ENCODE measurements around the gene SLC6A13. TPM values are rescaled to one million over a fixed set of nuclear protein-coding genes. Genes with fewer than 3 reads are reported as not detected.

SLC6A13 gene
- 0.16 to 0.47 TPM (median 0.24 TPM) in 5 replicates for total RNA-seq (2022; extraction: Qiagen RNA extraction)

GRCh38 chr12:262817-263216 lies at the start of gene SLC6A13:
Gene SLC6A13 (minus strand): TSS chr12:262836. CDS start chr12:260052, 2,784 bp downstream.

DNA sequence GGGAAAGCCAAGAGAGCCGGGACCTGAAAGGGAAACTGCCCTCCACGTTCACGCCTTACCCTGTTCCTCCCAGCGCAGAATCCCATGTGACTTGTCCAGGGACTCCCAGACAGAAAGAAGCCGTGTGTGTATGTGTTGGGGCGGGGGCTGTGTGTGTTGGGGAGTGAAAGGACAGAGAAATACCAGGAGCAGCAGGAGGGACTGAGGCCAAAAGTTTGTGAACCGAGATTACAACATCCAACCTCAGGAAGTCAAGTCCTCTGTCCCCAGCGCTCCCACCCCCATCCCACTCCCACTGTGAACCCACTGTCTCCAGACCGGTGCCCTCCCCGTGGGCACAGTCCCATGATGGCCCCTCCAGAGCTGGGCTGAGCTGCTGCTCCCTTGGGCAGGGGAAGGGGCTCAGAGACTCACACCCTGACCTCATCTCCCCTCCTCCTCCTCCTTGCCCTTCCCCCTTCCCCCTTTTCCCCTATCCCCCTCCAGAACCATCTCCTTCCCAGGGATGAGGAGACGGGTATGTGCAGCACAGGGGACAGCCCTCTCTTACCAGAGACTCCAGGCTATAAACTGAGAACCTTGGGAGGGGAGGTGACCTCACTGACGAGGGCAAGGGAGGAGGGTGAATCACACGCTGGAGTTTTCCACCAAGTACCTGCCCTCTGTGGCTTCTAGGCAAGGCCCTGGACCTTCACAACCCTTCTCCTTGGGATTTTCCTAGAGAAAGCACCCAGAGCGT lies 48.5 kb downstream of the SLC6A13 start, which contains the start of gene SLC6A12:
Gene SLC6A12 (minus strand): TSS at position 155 of the 739 bp plus-strand sequence. CDS start 4,171 bp downstream, outside the sequence.

Other genes starting within 250 kb of the SLC6A13 start
- gene IQSEC3, start 196.1 kb downstream of the SLC6A13 start, total RNA-seq (2022; extraction: Qiagen RNA extraction), result 0.01 to 0.11 TPM (median 0.02 TPM) in 5 replicates
- gene SLC6A12, start 48.7 kb downstream of the SLC6A13 start, total RNA-seq (2022; extraction: Qiagen RNA extraction), result 0.99 to 1.5 TPM (median 1.2 TPM) in 5 replicates
- gene KDM5A, start 126.5 kb upstream of the SLC6A13 start, total RNA-seq (2022; extraction: Qiagen RNA extraction), result 19.4 to 31.7 TPM (median 24.7 TPM) in 5 replicates
- 9.1 to 13.7 TPM (median 11.5 TPM) in 5 replicates for gene CCDC77, start 138.8 kb upstream of the SLC6A13 start, total RNA-seq (2022; extraction: Qiagen RNA extraction)
- 0.49 to 0.74 TPM (median 0.52 TPM) in 5 replicates for gene B4GALNT3, start 197.1 kb upstream of the SLC6A13 start, total RNA-seq (2022; extraction: Qiagen RNA extraction)

Data from A549 treated with dexamethasone at 1 μM for 4 hours (cell line).